ENCODE results near the gene KIFC3.
"Not testable (repeated sequence)": the region's sequence is repeated elsewhere in the genome, so short reads cannot be mapped to it uniquely, and the experiment has no call there.

Gene KIFC3

DNA sequence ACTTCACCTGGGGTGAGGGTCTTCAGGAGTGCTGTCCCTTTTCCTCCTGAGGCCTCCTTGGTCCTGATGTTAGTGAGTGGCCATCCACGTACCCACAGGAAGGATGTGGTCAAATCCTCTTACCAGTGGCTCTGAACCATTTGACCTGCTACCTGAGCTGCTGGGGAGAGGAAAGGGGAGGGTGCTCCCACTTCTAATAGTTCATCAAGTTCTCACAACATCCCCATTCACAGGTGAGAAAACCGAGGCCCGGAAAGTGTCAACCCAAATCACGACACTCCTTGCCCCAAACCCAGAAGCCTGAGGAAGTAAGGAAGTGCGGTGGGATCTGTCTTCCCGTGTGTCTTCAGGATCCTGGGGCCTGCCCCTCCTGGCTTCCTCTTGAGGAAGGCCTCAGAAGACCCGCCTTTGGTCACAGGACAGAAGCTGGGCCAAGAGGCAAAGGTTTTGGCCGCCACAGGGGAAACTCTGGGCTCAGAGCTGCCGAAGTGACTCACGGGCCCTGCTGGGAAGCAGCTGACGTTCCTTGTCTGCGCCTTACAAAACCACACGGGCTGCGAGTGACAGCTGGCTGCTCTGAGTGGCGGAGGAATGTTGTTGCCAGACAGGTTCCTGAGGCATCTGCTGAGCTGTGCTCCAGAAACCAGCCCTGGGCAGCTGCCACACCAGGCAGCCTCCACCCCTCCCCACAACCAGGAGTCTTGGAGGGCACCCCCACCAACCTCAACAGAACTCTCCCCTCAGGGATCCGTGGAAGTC, 13.9 kb upstream of the KIFC3 start:
- peak; percentile 91 for DNase-seq (ENCODE audit: low read depth)
- H3K4me3 ChIP-seq (ENCODE audit: control insufficient read depth, low read depth, low read length): no peak overlapping the region

GRCh38 chr16:57814896-57815295, 12.6 kb upstream of the KIFC3 start:
- no peak overlapping the region for H3K4me3 ChIP-seq (ENCODE audit: control insufficient read depth, low read depth, low read length)
- TF ChIP-seq, protein P1, sequence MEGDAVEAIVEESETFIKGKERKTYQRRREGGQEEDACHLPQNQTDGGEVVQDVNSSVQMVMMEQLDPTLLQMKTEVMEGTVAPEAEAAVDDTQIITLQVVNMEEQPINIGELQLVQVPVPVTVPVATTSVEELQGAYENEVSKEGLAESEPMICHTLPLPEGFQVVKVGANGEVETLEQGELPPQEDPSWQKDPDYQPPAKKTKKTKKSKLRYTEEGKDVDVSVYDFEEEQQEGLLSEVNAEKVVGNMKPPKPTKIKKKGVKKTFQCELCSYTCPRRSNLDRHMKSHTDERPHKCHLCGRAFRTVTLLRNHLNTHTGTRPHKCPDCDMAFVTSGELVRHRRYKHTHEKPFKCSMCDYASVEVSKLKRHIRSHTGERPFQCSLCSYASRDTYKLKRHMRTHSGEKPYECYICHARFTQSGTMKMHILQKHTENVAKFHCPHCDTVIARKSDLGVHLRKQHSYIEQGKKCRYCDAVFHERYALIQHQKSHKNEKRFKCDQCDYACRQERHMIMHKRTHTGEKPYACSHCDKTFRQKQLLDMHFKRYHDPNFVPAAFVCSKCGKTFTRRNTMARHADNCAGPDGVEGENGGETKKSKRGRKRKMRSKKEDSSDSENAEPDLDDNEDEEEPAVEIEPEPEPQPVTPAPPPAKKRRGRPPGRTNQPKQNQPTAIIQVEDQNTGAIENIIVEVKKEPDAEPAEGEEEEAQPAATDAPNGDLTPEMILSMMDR (conservative IDR thresholded peaks at IDR 0.05; ENCODE audit: control insufficient read depth, insufficient read depth, low read depth, low read length): no peak
- no peak for DNase-seq (ENCODE audit: low read depth)

More for the DNA sequence above, 13.9 kb upstream of the KIFC3 start:
- TF ChIP-seq, protein P1 (conservative IDR thresholded peaks at IDR 0.05; ENCODE audit: control insufficient read depth, insufficient read depth, low read depth, low read length): no peak

DNA sequence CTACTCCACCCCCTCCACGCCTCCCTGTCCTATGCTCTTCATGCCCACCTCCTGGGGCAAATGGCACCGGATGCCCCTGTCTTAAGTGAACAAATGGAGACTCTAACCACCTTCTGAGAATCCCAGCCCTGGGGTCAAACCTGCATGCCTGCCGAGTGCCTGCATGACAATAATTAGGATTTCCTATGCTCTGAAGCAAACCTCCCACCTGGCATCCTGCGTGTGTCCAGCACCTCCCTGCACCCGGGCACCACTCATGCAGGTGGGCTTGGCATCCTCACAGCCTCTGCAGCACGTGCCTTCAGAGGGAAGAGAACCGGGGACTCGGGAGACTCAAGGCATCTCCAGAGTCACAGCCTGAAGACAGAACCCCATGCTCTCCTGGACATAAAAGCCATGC, 11.2 kb upstream of the KIFC3 start:
- DNase-seq (ENCODE audit: low read depth): no peak
- TF ChIP-seq, protein P1 (conservative IDR thresholded peaks at IDR 0.05; ENCODE audit: control insufficient read depth, insufficient read depth, low read depth, low read length): no peak
- no peak overlapping the region for H3K4me3 ChIP-seq (ENCODE audit: control insufficient read depth, low read depth, low read length)

DNA sequence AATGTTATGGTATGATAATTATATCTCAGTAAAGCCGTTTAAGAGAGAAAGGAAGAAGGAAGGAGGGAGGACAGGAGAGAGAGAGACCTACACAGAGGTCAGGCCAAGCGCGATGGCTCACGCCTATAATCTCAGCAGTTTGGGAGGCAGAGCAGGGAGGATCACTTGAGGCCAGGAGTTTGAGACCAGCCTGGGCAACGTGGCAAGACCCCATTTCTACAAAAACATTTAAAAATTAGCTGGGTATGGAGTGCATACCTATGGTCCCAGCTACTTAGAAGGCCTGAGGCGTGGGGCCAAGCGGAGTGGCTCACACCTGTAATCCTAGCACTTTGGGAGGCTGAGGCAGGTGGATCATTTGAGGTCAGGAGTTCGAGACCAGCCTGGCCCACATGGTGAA, 9.0 kb upstream of the KIFC3 start:
- H3K4me3 ChIP-seq (ENCODE audit: control insufficient read depth, low read depth, low read length); DNase-seq (ENCODE audit: low read depth): not testable (repeated sequence)

GRCh38 chr16:57810197-57811031, 8.1 kb upstream of the KIFC3 start:
- no peak overlapping the region for H3K4me3 ChIP-seq (ENCODE audit: control insufficient read depth, low read depth, low read length)
- TF ChIP-seq, protein P1 (conservative IDR thresholded peaks at IDR 0.05; ENCODE audit: control insufficient read depth, insufficient read depth, low read depth, low read length): no peak
- DNase-seq (ENCODE audit: low read depth): peak; percentile 70

GRCh38 chr16:57809276-57810196, 7.2 kb upstream of the KIFC3 start:
- no peak overlapping the region for H3K4me3 ChIP-seq (ENCODE audit: control insufficient read depth, low read depth, low read length)
- TF ChIP-seq, protein P1 (conservative IDR thresholded peaks at IDR 0.05; ENCODE audit: control insufficient read depth, insufficient read depth, low read depth, low read length): no peak
- DNase-seq (ENCODE audit: low read depth): no peak

All from fibroblast of mammary gland (primary cell).